DMS153 treated with DMSO at 0.1 percent for 48 hours (cell line): Measurements from ENCODE around the gene CCDC80.

Experiments
- DNase-seq: peaks from one replicate; lab custom pipeline; 2025; ENCODE audit not compliant: unreplicated experiment; lab: John Stamatoyannopoulos, UW

CCDC80 gene

DNA sequence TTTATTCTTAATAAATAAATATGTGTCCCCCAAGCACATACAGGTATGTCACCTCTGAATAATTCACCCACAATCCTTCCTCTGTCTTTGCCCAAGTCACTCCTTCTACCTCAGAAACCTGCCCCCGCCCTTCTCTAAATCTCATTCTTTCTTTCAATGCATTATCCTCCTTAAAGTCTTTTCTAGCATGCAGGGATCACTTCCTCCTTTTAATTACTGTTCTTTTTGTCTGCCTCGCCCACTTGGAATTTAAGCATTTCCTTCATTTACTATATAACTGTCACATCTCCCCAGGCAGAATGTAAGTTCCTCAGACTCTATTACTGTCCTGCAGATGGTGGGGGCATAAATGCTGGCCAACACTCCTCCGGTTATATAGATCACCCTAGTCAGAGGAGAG lies 7.8 kb downstream of the CCDC80 start:
- DNase-seq, result no peak

DNA sequence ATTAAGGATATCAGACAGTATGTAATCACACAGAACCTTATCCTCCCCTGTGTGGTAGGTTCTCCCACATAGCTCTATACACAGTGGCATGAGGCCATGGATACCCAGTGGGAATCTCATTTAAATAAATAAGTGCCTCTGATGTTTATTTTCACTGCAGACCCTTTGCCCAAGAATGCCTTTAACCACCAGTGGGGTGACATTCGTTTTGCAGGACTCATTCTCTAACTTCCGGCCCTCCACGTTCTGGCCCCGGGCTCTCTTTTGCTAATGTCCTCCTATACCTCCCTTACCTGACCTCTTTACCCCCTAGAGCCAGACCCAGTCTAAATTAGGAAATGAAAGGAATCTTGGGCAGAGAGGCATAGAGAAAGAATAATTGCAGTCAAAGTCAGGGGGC lies 8.3 kb downstream of the CCDC80 start:
- no peak for DNase-seq

DNA sequence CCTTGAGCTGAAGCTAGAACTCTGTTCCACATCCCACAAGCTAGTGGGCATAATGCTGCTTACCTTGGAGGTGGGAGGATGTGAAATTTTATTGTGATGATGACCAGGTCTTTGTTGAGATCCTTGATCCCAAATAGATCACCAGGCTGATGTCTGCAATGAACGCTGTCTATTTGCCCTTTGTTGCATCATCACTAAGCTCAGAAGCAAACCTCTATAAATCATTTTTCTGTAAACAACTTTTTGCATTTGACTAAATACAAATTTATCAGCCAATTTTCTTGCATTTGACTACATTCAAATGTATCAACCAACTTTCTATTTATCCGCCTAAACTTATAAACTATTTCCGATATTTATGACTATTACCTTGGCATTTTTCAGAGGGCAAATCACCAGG lies 9.7 kb downstream of the CCDC80 start:
- DNase-seq, result no peak

DNA sequence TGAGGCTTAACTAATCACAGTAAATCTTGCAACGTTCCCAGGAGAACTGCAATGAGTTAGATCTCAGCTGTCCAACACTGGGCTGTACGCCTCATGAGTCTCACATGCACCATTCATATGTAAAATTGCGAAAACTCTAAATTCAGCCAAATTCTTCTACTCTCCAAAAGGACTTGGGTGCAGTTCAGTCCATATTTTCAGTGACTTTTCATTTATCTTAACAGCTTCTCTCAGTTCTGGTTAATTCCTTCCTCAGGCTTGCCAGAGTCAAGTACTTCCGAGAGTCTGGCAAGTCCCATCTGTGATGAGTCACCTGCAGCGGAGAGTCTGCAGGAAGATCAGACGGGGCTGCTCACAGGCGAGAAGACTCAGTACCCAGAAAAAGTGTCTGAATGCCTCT lies 11.5 kb downstream of the CCDC80 start:
- DNase-seq, result no peak

DNA sequence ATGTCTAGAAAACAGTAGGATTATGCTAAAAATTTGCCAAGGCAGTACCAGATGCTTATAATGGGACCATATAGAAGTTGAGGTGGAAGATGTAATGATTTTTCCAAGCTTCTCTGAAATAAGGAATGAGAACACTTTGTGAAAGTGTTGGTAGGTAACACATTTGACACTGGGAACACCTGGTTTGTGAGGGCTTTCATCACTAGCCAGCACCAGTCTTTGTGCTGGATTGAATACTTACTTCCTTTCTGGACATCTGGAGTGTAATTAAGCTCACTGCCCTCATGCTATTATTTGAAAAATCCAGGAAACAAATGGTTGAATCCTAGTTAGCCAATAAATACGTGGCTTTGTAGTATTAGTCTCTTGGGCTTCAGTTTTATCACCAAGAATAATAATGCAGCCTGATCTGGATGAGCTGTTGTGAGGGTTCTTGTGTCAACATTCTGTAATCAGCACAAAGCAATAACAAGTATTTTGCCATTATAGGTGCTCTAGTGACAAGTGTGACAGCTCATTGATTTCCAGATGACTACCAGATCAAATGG lies 12.9 kb downstream of the CCDC80 start:
- DNase-seq, result peak; percentile 81

DNA sequence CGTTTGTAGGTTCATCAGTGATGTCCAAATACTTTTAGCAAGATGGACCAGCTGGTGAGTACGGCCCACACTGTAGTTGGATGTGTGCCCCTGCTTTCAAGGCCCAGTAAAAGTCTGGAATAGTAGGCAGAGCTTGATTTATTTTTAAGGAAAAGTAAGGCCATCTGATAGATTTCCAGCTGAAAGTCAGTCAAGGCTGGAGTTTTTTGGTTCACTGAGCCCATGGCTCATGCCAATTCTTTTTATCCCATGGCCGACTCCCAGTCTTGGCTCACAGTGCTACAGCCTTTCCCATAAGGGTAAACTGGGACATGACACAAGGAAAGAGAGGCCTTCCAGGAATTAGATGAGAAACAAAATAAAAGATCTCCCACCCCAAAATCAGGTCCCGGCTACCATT lies 13.5 kb downstream of the CCDC80 start:
- no peak for DNase-seq

DNA sequence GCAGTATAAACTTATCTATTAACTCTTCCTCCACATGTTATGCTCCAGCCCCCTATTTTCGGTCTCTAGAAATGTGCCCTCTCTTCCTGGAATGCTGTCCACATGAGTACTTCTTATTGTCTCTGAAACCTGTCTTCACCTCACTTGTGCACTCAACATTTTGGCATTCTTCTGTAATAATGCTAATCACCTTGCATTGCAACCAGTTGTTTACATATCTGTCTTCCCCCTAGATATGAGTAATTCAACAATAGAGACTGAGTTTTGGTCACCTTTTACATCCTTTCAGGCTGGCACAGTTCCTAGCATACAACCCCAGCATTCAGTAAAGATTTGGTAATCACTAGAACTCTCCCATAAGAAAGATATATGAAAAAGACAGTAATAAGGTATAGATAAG lies 17.2 kb downstream of the CCDC80 start:
- DNase-seq, result no peak

DNA sequence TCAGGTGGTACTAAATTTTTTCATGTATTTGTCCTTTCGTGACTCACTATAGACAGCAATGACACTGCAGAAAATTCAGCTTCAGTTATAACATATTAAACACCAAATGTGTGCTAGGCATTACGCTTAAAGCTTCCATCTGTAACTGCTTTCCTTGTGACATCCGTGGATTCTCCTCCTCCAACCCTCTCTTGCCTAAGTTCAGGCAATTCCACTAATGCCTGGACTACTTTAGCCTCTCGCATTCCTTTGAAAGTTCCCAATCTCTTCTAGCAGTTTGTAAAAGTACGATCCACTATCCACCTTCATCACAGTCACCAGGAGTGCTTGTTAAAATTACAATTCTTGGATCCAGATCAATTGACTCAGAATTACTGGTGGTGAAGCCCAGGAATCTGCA lies 17.7 kb downstream of the CCDC80 start:
- no peak for DNase-seq

DNA sequence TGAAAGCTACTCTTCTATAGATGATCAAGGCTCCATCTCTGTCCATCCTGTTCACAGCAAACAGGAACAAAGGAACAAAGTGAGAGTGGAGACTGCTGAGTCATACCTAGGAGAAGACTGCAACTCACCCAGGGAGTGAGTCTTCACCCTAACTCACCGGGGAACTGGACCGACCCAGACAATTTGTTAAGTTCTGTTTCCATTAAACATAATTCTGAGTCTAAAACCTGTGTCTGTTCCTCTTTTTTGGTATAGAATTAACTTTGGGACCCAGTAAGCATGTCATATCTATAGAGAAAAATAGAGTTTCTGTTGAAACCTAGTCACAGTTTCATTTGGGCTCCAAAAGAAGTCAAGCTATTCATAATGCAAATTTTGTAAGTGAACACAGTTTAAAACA lies 21.6 kb downstream of the CCDC80 start:
- DNase-seq, result no peak

DNA sequence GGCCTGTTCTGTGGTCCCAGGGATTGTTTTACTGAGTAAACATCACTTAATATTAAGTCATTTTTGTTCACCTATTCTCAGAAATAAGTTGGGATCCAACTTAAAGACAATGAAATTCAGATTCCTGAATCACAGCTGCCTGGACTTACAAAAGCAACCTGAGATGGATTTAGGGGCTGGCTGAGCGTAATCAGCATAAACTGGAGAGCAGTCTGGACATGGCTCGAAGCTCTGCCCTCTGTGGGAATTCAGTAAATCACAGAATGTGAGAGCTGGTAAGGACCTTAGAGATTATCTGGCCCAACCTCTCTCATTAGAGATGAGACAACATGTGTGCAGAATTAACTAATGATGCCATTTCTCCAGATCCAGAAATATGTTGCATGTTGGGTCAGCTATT lies 23.7 kb downstream of the CCDC80 start:
- no peak for DNase-seq

DNA sequence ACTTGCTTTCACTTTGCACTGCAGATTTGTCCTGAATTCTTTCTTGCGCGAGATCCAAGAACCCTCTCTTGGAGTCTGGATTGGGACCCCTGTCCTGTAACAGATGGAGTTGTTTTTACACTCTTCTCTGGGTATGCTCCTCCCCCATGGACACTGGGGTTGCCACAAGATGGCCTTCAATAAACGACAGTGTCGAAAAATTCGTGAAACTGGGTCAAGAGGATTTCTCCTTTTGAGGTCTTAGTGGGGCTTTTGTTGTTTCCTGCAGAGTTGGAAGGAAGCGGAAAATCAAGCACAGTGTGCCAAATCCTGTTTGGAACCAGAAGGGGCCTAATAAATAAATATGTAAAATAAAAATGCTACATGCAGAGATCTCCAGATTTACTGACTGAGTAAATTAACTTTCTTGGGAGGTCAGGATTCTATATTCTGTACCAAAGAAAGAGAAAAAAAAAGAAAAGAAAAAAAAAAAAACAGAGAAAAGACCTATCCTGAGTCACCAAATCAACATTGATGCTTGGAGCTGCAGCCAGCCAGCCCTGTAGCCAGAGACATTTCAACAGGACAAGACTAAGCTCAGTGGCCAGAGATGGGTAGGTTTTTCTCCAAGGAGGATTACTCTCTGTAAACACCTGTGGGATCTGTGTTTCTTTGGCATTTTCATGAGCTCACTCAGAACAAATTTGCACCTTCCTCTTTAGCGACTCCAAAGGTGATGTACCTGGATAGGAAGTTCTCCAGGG lies 24.8 kb downstream of the CCDC80 start:
- DNase-seq, result no peak

DNA sequence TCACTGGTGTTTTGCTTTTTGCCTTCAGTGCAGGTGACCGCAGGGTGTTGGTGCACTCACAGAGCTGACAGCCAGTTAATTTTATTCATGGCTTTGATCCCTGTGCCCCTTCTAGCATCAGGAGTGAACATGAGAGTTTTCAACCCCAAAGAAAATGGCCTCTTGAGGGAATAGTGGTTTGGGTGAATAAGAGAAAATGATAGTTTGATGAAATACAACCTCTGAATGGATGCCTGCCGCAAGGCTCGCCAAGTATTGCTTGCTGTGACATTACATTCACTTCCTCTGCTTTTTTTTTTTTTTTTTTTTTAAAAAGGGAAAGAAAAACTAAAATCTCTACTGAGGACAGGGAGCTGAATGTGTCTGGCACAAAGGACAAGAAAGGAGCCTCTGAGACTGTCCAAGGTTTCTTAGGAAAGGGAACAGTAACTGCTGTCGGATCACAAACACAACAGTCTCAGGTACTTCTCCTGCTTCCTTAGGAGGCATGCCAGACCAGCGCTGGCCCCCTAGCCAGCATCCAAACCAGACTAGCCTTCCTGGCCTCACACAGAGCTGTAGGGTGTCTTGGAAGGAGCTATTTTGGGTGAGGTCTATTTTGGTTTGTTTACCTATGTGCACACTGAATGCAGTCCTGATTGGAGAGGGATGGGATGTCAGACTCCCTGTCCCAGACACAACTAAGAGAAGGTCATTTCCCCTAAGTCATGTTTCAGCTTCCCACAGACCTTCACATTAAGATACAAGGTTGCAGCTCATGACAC lies 29.0 kb downstream of the CCDC80 start:
- DNase-seq, result no peak

DNA sequence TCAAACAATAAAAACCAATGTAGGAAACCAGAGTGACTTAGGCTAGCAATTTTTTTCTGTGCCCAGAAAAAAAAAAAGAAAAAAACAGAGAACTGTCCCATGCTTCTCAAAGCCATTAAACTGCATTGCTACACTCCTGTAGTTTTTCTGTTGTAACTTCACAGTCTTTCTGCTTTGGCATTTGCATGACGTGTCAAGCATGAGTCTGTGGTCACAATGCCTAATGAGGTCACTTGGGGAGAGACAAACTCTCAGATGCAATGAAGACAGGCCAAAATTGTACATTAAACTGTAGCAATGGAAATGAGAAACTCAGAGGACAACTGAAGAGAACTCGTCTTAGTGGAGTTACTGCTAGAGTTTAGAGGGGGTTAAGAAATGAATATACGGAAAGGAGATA lies 30.8 kb downstream of the CCDC80 start:
- DNase-seq, result no peak

DNA sequence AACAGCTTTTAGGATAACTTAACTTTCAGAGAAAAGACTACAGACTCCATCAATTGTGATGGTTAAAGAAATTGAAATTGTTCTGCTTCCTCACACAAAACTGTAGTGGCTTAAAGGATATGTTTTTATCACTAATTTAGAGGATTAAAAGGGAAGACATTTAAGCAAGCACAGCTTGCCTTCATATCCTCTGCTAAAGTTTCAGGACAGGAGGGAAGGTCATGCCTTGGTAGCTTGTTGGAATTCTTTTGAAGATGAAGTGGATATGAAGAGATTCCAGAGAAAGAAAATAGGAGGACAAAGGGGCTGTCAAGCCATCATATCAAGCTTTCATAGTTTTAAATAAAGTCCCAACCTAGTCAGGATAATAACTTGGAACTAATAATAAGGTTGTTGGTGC lies 33.1 kb downstream of the CCDC80 start:
- no peak for DNase-seq

DNA sequence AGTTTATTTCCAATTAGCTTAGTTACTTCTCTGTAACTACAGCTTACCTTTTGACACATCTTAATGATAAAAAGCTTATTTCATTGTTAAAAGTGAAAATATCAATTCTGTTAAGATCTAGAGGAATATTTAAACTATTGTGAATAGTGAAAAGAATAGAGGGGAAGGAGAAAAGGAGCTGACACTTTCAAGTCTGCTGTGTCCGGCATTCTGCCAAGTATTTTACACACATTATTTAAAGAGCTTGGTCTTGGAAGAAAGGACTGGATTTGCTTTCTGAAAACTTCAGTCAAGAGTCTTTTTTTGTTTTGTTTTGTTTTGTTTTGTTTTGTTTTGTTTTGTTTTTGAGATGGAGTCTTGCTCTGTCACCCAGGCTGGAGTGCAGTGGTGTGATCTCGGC lies 34.8 kb downstream of the CCDC80 start:
- DNase-seq, result no peak

DNA sequence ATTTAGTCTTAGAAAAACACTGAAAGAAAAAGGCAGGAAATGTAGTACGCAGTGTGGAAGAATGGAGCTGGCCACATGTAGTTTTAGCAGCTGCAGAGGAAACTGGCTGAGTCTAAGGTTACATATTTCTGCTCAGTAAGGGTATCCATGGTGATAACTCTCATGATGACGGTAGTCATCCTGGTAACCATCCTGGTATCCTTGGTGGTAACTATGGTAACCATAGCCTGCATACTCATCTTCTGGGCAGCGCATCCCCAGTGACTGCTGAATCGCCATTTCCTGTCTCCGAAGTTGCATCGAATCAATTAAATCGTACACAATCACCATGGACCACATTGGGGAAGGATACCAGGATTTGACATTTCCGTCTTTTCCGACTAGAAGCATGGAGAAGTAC lies 35.7 kb downstream of the CCDC80 start:
- DNase-seq, result no peak

DNA sequence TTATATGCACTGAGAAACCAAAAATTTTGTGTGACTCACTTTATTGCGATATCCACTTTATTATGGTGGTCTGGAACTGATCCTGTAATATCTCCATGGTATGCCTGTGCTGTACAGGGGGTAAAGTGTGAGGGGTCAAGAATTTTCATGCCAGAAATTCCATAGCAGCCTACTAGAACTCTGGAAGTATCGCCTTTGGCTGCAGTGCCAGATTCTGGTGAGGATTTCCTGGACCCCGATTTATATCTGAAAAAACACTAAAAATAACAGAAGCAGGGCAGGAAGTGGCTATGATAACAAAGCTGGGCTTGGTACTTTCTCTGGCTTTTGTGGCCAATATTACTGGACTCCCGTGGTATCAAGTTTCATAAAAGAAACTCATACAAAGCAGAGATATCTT lies 36.4 kb downstream of the CCDC80 start:
- DNase-seq, result no peak

DNA sequence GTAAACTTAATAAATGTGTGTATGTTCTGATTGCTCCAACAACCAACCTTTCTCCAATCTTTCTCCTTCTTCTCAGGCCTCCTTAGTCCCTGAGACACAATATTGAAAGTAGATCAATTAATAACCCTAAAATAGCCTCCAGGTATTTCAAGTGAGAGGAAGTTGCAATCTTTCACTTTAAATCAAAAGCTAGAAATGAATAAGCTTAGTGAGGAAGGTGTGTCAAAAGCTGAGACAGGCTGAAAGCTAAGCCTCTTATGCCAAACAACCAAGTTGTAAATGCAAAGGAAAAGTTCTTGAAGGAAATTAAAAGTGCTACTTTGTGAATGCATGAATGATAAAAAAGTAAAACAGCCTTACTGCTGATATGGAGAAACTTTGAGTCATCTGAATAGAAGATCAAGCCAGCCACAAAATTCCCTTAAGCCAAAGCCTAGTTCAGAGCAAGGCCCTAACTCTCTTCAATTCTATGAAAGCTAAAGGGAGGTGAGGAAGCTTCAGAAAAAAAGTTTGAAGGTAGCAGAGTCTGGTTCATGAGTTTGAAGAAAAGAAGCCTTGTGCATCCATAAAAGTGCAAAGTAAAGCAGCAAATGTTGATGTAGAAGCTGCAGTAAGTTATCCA lies 38.6 kb downstream of the CCDC80 start:
- DNase-seq, result no peak

DNA sequence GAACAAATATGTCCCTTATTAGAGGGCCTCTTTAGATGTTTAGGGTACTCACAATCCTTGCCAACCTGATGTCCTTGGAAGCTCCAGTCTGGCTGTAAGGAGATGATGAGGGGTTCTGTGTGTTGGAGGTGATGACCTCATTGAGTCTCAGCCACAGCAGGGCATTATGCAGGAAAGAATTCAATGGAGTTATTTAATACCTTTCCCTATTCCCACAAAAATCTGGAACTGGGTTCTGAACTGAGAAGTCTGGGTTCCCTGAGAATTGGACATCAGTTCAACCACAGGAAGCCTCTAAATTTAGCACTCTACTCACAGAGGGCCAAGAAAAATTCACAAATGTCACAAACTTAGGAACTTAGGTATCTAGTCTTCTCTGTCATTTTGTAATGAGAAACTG lies 42.2 kb downstream of the CCDC80 start:
- DNase-seq, result no peak

DNA sequence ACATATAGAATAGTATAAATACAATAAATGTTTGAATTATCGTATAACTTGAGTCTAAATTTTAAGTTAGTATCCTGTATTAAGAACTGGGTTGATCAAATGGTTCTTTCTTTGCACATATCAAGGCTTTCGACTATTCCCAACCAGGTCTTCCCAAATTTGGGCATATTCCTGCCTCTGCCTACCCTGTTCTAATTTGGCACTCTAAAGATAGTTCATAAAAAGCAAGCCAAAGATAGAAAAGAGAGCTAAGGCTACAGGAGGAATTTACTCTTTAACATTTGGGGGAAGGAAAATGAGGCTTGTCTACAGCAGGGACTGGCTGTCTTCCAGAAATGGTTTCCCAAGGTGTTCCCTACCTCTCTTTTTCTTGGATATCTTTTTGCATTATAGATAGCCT lies 43.0 kb downstream of the CCDC80 start:
- no peak for DNase-seq

DNA sequence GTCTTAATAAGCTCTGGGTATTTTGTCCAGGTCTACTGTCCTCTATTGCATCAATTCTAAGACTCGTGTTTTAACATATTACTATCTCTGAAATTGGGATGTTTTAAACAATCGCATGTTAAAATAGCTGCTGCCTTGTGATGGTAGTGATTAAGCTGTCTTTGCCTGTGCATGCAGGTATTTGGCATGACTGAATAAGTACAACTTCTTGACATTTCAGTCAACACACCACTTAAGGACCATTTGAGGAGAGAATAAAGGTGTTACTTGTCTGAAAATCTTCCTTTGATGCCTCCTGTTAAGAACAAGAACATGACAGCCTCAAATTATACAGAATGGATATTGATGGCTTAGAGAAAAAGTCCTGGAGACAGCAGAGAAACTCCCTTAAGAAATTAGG lies 46.1 kb downstream of the CCDC80 start:
- DNase-seq, result no peak

DNA sequence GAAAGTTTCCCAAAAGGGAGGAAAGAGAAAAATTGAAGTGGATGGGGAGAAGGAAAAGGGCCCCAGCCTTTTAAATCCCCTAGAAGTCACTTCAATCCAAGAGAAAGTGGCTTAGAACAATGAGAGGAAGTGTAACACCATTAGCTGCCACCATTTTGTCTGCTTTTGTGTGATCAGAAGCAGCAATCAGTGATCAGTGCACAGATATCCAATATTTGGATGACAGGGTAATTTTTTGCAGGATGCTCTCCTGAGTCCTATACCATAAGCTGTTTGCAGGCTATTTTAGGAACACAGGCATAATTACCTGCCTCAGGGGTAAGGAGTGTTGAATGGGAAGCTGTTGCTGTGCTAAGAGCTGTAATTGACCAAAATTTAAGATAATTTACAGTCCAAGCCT lies 47.7 kb downstream of the CCDC80 start:
- no peak for DNase-seq
